GM18907 (cell line): Measurements from ENCODE around the gene SLC9A3.
A peak's percentile ranks its signal among the peaks of the same experiment; 100 is the strongest.
"Not testable (repeated sequence)": the region's sequence is repeated elsewhere in the genome, so short reads cannot be mapped to it uniquely, and the experiment has no call there.

Experiments
- ATAC-seq: cut with Tn5 transposase; IDR thresholded peaks from one replicate; pipeline ENCODE4 v1.9.1; 2021; ENCODE audit warnings: mild to moderate bottlenecking, moderate library complexity; ENCODE audit not compliant: unreplicated experiment

The SLC9A3 gene

DNA sequence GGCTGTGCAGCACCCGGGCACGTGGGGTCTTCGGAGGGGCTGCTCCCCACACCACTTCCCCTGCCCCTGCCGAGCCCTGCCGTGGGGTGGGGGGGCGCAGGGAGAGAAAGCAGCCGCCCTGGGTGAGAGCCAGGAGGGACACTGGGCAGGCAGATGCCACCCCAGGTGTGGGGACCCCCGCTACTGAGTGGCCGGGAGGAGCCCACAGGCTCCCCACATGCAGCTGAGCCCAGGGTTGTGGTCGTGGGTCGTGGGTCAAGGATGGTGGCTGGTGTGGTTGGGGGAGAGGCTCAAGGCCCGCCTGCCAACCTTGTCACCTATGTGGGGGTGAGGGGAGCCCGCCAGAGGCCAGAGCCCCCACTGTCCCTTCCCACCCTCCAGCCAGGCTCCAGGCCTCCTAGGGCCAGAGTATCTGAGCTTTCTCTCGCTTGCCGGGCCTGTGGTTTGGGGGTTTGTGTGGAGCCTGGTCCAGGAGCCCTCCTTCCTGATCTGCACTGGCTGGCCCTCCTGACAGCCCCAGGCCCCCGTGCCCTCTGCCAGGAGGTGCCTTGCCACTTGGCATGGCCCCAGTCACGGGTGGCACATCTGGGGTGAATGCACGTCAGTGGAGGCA, 45.8 kb downstream of the SLC9A3 start:
- ATAC-seq = no peak

GRCh38 chr5:477871-478270, 46.4 kb downstream of the SLC9A3 start:
- no peak for ATAC-seq

DNA sequence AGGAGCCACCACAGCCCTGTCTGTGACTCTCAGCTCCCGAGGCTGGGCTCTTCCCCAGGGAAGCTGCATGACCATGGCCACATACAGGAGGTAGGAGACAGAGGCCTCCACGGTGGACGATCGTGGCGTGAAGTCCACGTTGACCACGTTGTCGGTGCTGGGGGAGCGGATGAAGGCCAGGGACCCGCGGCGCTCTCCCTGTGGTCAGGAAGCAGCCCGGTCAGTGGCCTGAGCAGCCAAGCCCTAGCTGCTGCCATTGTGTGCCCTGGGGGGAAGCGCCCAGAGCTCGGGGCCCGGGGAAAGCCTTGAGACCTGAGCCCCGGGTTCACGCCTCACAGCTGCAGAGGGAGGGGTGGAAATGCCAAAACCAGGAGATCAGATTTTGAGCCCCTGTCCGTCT, 47.0 kb downstream of the SLC9A3 start:
- ATAC-seq = no peak

GRCh38 chr5:476814-477175, 47.5 kb downstream of the SLC9A3 start:
- no peak for ATAC-seq

DNA sequence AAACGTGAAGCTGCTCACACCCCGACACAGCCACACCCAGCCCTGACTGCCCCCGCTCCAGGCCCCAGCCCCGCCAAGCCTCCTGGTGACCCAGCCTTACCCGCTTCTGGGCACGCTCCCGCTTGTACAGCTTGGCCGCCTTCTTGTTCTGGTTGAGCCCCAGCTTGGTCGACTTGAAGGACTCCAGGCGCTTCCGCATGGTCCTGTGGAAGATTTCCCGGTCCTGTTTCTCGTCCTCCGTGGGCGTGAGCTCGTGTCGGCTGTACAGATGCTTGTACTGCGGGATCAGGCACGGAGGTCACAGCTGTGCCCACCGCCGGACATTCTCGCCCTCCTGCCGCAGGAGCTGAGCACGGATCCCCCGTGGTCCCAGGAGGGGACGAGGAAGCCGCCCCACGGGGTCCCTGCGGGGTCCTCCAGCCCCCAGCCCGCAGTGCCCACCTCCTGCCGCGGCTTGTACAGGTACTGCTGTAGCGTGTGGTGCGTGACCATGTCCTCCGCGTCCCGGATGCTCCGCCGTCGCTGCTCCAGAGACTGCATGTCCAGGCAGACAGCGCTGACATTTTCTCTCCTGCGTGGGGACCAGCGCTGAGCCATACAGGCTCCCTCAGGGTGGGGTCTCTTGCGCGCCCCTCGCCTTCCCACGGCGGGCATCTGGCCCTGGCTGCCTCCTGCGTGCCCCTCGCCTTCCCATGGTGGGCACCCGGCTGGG, 48.0 kb downstream of the SLC9A3 start:
- ATAC-seq = no peak

GRCh38 chr5:475704-476101, 48.5 kb downstream of the SLC9A3 start:
- no peak for ATAC-seq

DNA sequence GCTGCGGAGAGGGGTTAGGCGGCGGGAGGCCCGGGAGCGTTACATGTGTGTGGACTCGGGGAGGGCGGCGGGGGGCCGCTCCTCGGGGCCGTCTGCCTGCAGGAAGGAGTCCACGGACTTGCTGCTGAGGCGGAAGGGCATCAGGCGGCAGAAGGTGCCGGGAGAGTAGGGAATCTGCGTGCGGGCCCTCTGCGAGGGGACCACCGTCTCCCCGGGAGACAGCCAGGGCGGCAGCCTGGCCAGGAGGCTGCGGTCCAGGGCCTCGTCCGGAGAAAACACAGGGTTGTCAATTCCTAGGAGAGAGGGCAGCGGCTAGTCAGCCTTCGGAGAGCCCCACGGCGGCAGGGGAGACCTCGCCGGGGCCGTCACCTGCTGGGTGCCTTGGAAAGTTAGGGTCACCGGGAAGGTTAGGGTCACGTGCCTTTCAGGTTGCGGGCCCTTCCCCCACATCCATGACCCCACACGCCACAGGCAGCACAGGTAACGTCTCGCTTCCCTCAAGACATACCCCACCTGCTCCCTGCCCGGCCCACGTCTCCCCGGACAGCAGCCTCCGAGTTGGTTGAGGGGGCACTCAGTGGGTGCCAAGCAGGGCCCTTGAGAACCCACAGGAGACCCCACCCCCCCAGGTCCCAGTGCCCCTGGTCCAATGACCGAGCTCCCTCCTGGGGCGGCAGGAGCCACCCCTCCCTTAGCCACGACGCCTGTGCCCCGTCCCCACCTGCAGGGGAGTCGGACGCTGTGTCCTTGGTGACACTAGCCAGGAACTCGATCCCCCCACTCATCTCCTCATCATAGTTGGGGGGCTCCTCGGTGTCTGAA, 49.2 kb downstream of the SLC9A3 start:
- no peak for ATAC-seq

GRCh38 chr5:474232-474839, 49.9 kb downstream of the SLC9A3 start:
- ATAC-seq = not testable (repeated sequence)

- peak; percentile 25 for ATAC-seq
Observed at GRCh38 chr5:473551-474192, 50.6 kb downstream of the SLC9A3 start.

GRCh38 chr5:472656-473550, 51.3 kb downstream of the SLC9A3 start:
- ATAC-seq = peak; percentile 72

GRCh38 chr5:472076-472655, 52.1 kb downstream of the SLC9A3 start:
- ATAC-seq = peak; percentile 21

DNA sequence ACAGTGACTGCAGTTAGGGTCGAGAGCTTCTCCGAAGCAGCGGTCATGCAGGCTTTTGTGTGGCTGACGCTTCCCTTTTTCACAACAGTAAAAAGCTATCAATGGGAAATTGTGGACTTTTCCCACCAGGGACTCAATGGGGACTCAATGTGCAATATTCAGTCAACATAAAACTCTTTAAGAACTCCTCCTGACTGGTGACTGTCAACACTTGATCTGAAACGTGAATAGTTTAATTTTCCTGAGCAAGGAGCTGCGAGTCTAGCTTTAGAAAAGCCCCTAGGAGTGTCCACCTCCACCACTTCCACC, 52.5 kb downstream of the SLC9A3 start:
- ATAC-seq = no peak

- no peak for ATAC-seq
Observed at GRCh38 chr5:470961-471749, 53.1 kb downstream of the SLC9A3 start.

- no peak for ATAC-seq
Observed at GRCh38 chr5:469752-470483, 54.3 kb downstream of the SLC9A3 start.

DNA sequence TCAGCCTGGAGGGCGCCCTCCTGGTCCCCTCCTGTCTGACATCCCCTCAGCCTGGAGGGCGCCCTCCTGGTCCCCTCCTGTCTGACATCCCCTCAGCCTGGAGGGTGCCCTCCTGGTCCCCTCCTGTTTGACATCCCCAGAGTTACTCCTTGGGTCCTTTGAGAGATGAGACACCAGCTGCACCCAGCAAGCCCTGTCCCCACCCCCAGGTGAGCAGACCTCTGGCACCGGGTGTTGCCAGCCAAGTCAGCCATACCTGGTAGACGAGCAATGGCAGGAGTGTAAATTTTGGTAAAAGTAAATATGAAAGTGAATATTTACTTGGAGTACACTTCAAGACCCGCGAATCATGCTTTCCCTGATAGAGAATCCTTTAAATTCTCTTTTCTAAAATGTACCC, 55.8 kb downstream of the SLC9A3 start:
- no peak for ATAC-seq

DNA sequence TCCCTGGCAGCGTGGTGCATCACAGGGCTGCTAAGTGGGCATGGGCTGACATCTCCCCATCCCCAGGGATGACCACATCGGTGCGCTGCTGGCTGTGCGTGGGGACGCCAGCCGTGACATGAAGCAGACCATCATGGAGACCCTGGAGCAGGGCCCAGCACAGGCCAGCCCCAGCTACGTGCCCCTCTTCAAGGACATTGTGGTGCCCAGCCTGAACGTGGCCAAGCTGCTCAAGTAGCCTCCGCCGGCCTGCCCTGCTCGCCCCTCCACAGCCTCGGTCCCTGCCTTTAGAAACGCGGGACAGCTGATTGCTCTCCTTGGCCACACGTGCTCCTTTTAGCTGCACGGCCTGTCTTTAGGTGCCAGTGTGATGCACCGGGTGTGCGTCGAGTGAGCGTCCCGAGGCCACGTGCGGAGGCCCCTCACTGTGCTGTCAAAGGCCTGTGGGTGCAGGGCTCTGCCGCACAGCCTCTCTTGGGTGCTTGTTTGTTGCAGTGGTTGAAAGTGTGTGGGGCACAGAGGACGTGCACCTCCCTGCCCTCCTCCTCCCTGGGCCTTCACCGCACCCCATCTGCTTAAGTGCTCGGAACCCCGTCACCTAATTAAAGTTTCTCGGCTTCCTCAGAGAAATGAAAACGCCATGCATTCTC, 57.5 kb downstream of the SLC9A3 start:
- no peak for ATAC-seq

- no peak for ATAC-seq
Observed at GRCh38 chr5:465591-466403, 58.5 kb downstream of the SLC9A3 start.
